Mucosa of descending colon (tissue), 3 donors: Measurements from ENCODE around the gene PKN3. TPM values are rescaled to one million over a fixed set of nuclear protein-coding genes. Genes with fewer than 3 reads are reported as not detected.
A peak's percentile ranks its signal among the peaks of the same experiment; 100 is the strongest.

Experiments
- ATAC-seq: fragments of 200-7000 bp; cut with Tn5 transposase; one replicate; pipeline ENCODE4 v1.9.1; 2020; ENCODE audit warnings: mild to moderate bottlenecking, moderate library complexity
- DNase-seq, 3 donors: peaks; one replicate each; pipeline ENCODE4 v3.0.0-alpha.2; 2020
- H3K36me3 ChIP-seq: fragments of 200-600 bp; one replicate; pipeline ENCODE4 v1.8.0; 2021; ENCODE audit warnings: low read depth, mild to moderate bottlenecking
- H3K4me1 ChIP-seq: fragments of 200-600 bp; one replicate; pipeline ENCODE4 v1.8.0; 2021; ENCODE audit warnings: low read depth, mild to moderate bottlenecking
- H3K4me3 ChIP-seq: fragments of 200-600 bp; one replicate; pipeline ENCODE4 v1.8.0; 2021; ENCODE audit warnings: mild to moderate bottlenecking
- H3K9me3 ChIP-seq: fragments of 200-600 bp; one replicate; pipeline ENCODE4 v1.8.0; 2021; ENCODE audit warnings: mild to moderate bottlenecking
- CTCF ChIP-seq: fragments of 200-600 bp; IDR thresholded peaks from one replicate; pipeline ENCODE4 v1.8.0; 2022; ENCODE audit warnings: antibody characterized with exemption, mild to moderate bottlenecking
- intact Hi-C, 2 donors: fragments of 100-400 bp; cut with DNase I in 1 of 2; cut with micrococcal nuclease in 1 of 2; formaldehyde crosslinking; loops; one replicate each; pipeline versions ENCODE4 v1.11.0 to v1.11.1; 2022; cut with DNase I, micrococcal nuclease
- total RNA-seq, 3 donors: library from RNA; stranded (reverse); fragmentation: NEBNext Ultra II Directional in 2 of 3; extraction: Animal tissue kit (Norgen Biotek cat#: 25700) in 2 of 3; gene quantifications; one replicate each; pipeline versions ENCODE4 v1.2.1 to v1.2.4, GENCODE V29; 2021 to 2023
- donor health status: DM: no; HTN: no; CAD: no; lungs with moderate emphysema.
- donor health status: DM: no; HTN: no; CAD: no.
- donor health status: DM: no; HTN: yes; CAD: no.

PKN3 gene
- total RNA-seq, 3 donors from 2014 or later, result 2.5 to 4.9 (median 3.8) TPM

GRCh38 chr9:128684065-128684324 lies 18.3 kb upstream of the PKN3 start:
- H3K36me3 ChIP-seq, result no peaks in the 10 kb centered on the region

GRCh38 chr9:128684325-128685199 lies 17.7 kb upstream of the PKN3 start:
- TF ChIP-seq CTCF, result no peak
- DNase-seq, result peak; percentile 91 to 94 (median 92)
- peak; percentile 76 for ATAC-seq
- H3K4me1 ChIP-seq, result peaks cover 29% of the 10 kb centered on the region
- H3K9me3 ChIP-seq, result no peaks in the 10 kb centered on the region
- H3K4me3 ChIP-seq, result peak overlapping the region; percentile 38
- intact Hi-C loops, result no loop called here
- no peaks in the 10 kb centered on the region for H3K36me3 ChIP-seq

More at GRCh38 chr9:128684065-128684324, 18.3 kb upstream of the PKN3 start:
- H3K4me3 ChIP-seq, result peak overlapping the region; percentile 38
- intact Hi-C loops, result no loop called here
- peaks cover 29% of the 10 kb centered on the region for H3K4me1 ChIP-seq
- no peak for TF ChIP-seq CTCF
- ATAC-seq (peak; percentile 5), DNase-seq (no peak)
- H3K9me3 ChIP-seq, result no peaks in the 10 kb centered on the region

GRCh38 chr9:128685636-128686489 lies 16.4 kb upstream of the PKN3 start:
- no peaks in the 10 kb centered on the region for H3K9me3 ChIP-seq
- intact Hi-C loops, result no loop called here
- no peak for TF ChIP-seq CTCF
- no peak overlapping the region for H3K4me3 ChIP-seq
- ATAC-seq (peak; percentile 21), DNase-seq (peak; percentile 59 to 74 (median 66))
- no peaks in the 10 kb centered on the region for H3K36me3 ChIP-seq
- peaks cover 34% of the 10 kb centered on the region for H3K4me1 ChIP-seq

GRCh38 chr9:128687453-128687852 lies 14.8 kb upstream of the PKN3 start:
- no peak for ATAC-seq
- Histone ChIP-seq H3K36me3 (no peaks in the 10 kb centered on the region), H3K4me1 (peaks cover 39% of the 10 kb centered on the region), H3K4me3 (no peak overlapping the region), H3K9me3 (no peaks in the 10 kb centered on the region)
- DNase-seq, result no peak
- no peak for TF ChIP-seq CTCF
- intact Hi-C loops, result no loop called here

GRCh38 chr9:128688501-128689292 lies 13.6 kb upstream of the PKN3 start, which contains the start of gene SET:
Gene SET (plus strand): TSS chr9:128689222. CDS start chr9:128689583, 361 bp downstream.
- DNase-seq (peak; percentile 95 to 97 (median 97)), ATAC-seq (peak; percentile 84)
- TF ChIP-seq CTCF, result no peak
- Histone ChIP-seq H3K36me3 (peaks cover 11% of the 10 kb centered on the region), H3K4me3 (peak within 1 kb of the TSS; percentile 87), H3K9me3 (no peaks in the 10 kb centered on the region), H3K4me1 (peaks cover 39% of the 10 kb centered on the region)
- intact Hi-C loops, result no loop called here
